K562 (cell line): Measurements from ENCODE around the gene SHC1. TPM values are rescaled to one million over a fixed set of nuclear protein-coding genes. Genes with fewer than 3 reads are reported as not detected.

Experiments used
- ARID1B ChIP-seq: fragments of 450-650 bp; IDR thresholded peaks from 2 replicates; pipeline ENCODE4 v1.6.1; 2016; ENCODE audit warnings: antibody characterized with exemption, mild to moderate bottlenecking, inconsistent platforms
- ATF4 ChIP-seq: fragments of 450-650 bp; formaldehyde crosslinking; IDR thresholded peaks from 2 replicates; pipeline ENCODE4 v1.4.0; 2022; ENCODE audit warnings: mild to moderate bottlenecking, moderate library complexity
- CEBPG ChIP-seq, 3 experiments: fragments of 200-800 bp in 1 of 3; sonication (Bioruptor generic) in 1 of 3; sonication (generic) in 1 of 3; formaldehyde crosslinking in 1 of 3; IDR thresholded peaks in 2 of 3; conservative IDR thresholded peaks in 1 of 3; 2 replicates each; pipeline versions ENCODE4 v1.6.1 to v1.8.0; 2016 to 2022; ENCODE audit warnings: missing compliant biosample characterization in 2 of 3, missing genetic modification characterization in 2 of 3, mild to moderate bottlenecking in 1 of 3, missing genetic modification reagents in 1 of 3
- FOXP1 ChIP-seq: sonication (generic); formaldehyde crosslinking; IDR thresholded peaks from 2 replicates; pipeline ENCODE4 v1.8.0; 2022; ENCODE audit warnings: mild to moderate bottlenecking, missing genetic modification reagents
- KDM5B ChIP-seq: fragments of 200-600 bp; sonication (generic); IDR thresholded peaks from 2 replicates; pipeline ENCODE4 v1.6.1; 2012; ENCODE audit warnings: low read depth, mild to moderate bottlenecking, moderate library complexity, low read length, control low read depth, inconsistent platforms; ENCODE audit not compliant: insufficient replicate concordance
- MECOM ChIP-seq: fragments of 250-450 bp; sonication (Bioruptor Pico); IDR thresholded peaks from 2 replicates; pipeline ENCODE4 v1.8.0; 2022; ENCODE audit warnings: inconsistent platforms
- POLR2H ChIP-seq: IDR thresholded peaks from 2 replicates; pipeline ENCODE4 v1.6.1; 2016; ENCODE audit warnings: missing genetic modification characterization, low read depth, mild to moderate bottlenecking, control low read depth, missing compliant biosample characterization, moderate library complexity
- PYGO2 ChIP-seq: fragments of 450-650 bp; IDR thresholded peaks from 2 replicates; pipeline ENCODE4 v1.6.1; 2016; ENCODE audit warnings: mild to moderate bottlenecking, missing genetic modification characterization, moderate library complexity, missing compliant biosample characterization
- RCOR1 ChIP-seq, 2 experiments: IDR thresholded peaks; 2 replicates each; pipeline ENCODE4 v1.6.1; 2012; ENCODE audit warnings: low read depth in 2 of 2, low read length in 2 of 2, borderline replicate concordance in 1 of 2, improper control_type of control experiment in 1 of 2
- SMAD4 ChIP-seq: fragments of 250-450 bp; sonication (Bioruptor Pico); conservative IDR thresholded peaks from 2 replicates; pipeline ENCODE4 v1.8.0; 2021; ENCODE audit warnings: inconsistent platforms, mild to moderate bottlenecking, moderate library complexity
- SMARCA5 ChIP-seq: fragments of 450-650 bp; IDR thresholded peaks from 2 replicates; pipeline ENCODE4 v1.6.1; 2016
- THAP7 ChIP-seq: fragments of 250-450 bp; sonication (Bioruptor Pico); IDR thresholded peaks from 2 replicates; pipeline ENCODE4 v1.5.0; 2021
- ZBTB2 ChIP-seq: fragments of 450-650 bp; IDR thresholded peaks from 2 replicates; pipeline ENCODE4 v1.6.1; 2016; ENCODE audit warnings: antibody characterized with exemption
- ZNF431 ChIP-seq: sonication (generic); formaldehyde crosslinking; IDR thresholded peaks from 2 replicates; pipeline ENCODE4 v1.8.0; 2022; ENCODE audit warnings: mild to moderate bottlenecking, missing genetic modification reagents
- ZNF592 ChIP-seq: fragments of 450-650 bp; IDR thresholded peaks from 2 replicates; pipeline ENCODE4 v1.6.1; 2017; ENCODE audit warnings: antibody characterized with exemption, mild to moderate bottlenecking
- ZNF717 ChIP-seq: fragments of 250-450 bp; sonication (Bioruptor Pico); IDR thresholded peaks from 2 replicates; pipeline ENCODE4 v1.5.0; 2021
- polyA plus RNA-seq, 8 experiments: library from polyadenylated mRNA; depleted of rRNA in 4 of 8; stranded (reverse) in 5 of 8; unstranded in 3 of 8; fragments of >200 nt; fragmentation: Nextera tagmentation in 2 of 8; fragmentation: Illumina TruSeq in 1 of 8; extraction: Ambion mirVana in 2 of 8; extraction: Trizol in 1 of 8; gene quantifications; 2 replicates each; pipeline versions ENCODE4 v1.2.1 to v1.2.3, GENCODE V29; 2011 to 2014; ENCODE audit warnings: inconsistent platforms in 1 of 8, missing spikeins in 1 of 8
- total RNA-seq, 7 experiments: library from RNA; depleted of rRNA in 6 of 7; stranded (reverse); fragments of >200 nt in 6 of 7; fragmentation: Illumina TruSeq in 2 of 7; extraction: Trizol in 2 of 7; gene quantifications; 2 replicates each; pipeline versions ENCODE4 v1.2.1 to v1.2.3, GENCODE V29; 2011 to 2021; ENCODE audit warnings: low replicate concordance in 1 of 7
- TF ChIP-seq, protein P1 (sequence below): fragments of 450-650 bp; formaldehyde crosslinking; IDR thresholded peaks from 2 replicates; pipeline ENCODE4 v1.4.0; 2022; ENCODE audit warnings: missing genetic modification characterization

The SHC1 gene
- total and polyA plus RNA-seq, 9 of the 15 experiments (the other 6 are each of a cell fraction or from before 2014, with no cell fraction given): 4.1 to 113 (median 51.9) TPM

DNA sequence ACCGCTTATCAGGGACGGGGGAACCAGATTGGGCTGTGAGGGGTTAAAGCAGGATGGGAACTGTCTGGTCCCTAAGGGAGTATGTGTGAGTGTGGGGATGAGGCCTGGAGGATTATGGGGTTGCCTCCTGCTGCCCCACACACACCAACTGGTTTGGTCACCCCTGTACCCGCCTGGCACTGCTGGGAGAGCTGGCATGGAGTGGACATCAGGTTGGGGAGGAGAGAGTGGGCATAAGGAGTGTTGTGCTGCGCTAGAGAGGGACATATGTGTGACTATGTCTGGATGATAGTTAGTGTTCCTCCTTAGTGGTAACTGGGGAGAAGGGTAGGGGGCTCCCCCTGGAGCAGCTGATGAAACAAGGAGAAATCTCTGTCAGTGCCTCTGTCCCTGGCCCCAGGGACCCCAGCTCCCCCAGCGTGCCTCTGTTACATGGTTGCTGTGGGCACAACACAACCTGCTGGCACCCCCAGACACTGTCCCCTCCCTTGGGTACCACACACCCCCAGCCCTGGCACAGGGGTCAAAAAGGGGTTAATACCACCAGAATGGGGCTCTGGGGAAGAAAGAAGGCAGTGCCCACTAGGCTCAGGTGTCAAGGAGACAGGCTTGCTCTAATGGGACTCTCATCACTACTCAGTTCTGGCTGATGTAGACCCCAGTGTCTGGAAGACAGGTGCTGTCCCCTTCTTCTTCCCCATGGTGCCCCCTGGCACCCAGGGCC, 34.0 kb upstream of the SHC1 start (continued):
- TF ChIP-seq ZBTB2 (peak; percentile 57; the same call in 1 of the 2 replicates), FOXP1 (CRISPR knock-in tag) (no peak), KDM5B (peak; percentile 7), CEBPG (CRISPR knock-in tag; IDR thresholded peaks at IDR 0.05) (peak; percentile 85), CEBPG (tag; conservative IDR thresholded peaks at IDR 0.05 in 1 of 2, IDR thresholded peaks at IDR 0.05 in 1 of 2) (no peak; a peak in 1 of 4 replicates), SMAD4 (CRISPR knock-in tag) (peak; percentile 64; the same call in 1 of the 2 replicates), MECOM (CRISPR knock-in tag) (peak; percentile 59), POLR2H (tag) (0 out of 2 replicates have a peak, but pooled peaks have one; percentile 17), PYGO2 (tag) (0 out of 2 replicates have a peak, but pooled peaks have one; percentile 18), ATF4 (CRISPR knock-in tag) (peak; percentile 55), ZNF717 (CRISPR knock-in tag) (0 out of 2 replicates have a peak, but pooled peaks have one; percentile 39), RCOR1 (IDR thresholded peaks at IDR 0.05; ENCODE audit: borderline replicate concordance in 1 of 2, low read depth in 2 of 2, low read length in 2 of 2) (peak in 1 of 2 experiments; percentile 40; a peak in 1 of 4 replicates), SMARCA5 (peak; percentile 48; the same call in 1 of the 2 replicates), ZNF592 (0 out of 2 replicates have a peak, but pooled peaks have one; percentile 31), ZNF431 (CRISPR knock-in tag) (no peak), ARID1B (peak; percentile 64; the same call in 1 of the 2 replicates), THAP7 (CRISPR knock-in tag) (peak; percentile 59; the same call in 1 of the 2 replicates)
- TF ChIP-seq, protein P1, sequence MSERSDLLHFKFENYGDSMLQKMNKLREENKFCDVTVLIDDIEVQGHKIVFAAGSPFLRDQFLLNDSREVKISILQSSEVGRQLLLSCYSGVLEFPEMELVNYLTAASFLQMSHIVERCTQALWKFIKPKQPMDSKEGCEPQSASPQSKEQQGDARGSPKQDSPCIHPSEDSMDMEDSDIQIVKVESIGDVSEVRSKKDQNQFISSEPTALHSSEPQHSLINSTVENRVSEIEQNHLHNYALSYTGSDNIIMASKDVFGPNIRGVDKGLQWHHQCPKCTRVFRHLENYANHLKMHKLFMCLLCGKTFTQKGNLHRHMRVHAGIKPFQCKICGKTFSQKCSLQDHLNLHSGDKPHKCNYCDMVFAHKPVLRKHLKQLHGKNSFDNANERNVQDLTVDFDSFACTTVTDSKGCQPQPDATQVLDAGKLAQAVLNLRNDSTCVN (CRISPR knock-in tag): 0 out of 2 replicates have a peak, but pooled peaks have one; percentile 45
